ENCODE results near the gene C1QB. TPM values are rescaled to one million over a fixed set of nuclear protein-coding genes. Genes with fewer than 3 reads are reported as not detected.

C1QB gene
- total RNA-seq, 1 donor, result not detected

GRCh38 chr1:22628698-22629444, 24.2 kb upstream of the C1QB start:
- no peak for DNase-seq (ENCODE audit: low read depth)
- TF ChIP-seq CTCF (IDR thresholded peaks at IDR 0.05; ENCODE audit: insufficient read depth, low read length), result no peak
- no peak overlapping the region for H3K4me3 ChIP-seq (ENCODE audit: low read depth, low read length)

- DNase-seq (ENCODE audit: low read depth), result no peak
- no peak overlapping the region for H3K4me3 ChIP-seq (ENCODE audit: low read depth, low read length)
- TF ChIP-seq CTCF (IDR thresholded peaks at IDR 0.05; ENCODE audit: insufficient read depth, low read length), result no peak
These were observed 23.1 kb upstream of the C1QB start for GRCh38 chr1:22629886-22630285.

GRCh38 chr1:22633697-22634463, 19.2 kb upstream of the C1QB start:
- no peak overlapping the region for H3K4me3 ChIP-seq (ENCODE audit: low read depth, low read length)
- TF ChIP-seq CTCF (IDR thresholded peaks at IDR 0.05; ENCODE audit: insufficient read depth, low read length), result no peak
- DNase-seq (ENCODE audit: low read depth), result no peak

- DNase-seq (ENCODE audit: low read depth), result no peak
- no peak for TF ChIP-seq CTCF (IDR thresholded peaks at IDR 0.05; ENCODE audit: insufficient read depth, low read length)
- H3K4me3 ChIP-seq (ENCODE audit: low read depth, low read length), result no peak overlapping the region
These were observed 17.6 kb upstream of the C1QB start for GRCh38 chr1:22635436-22635835.

- no peak for TF ChIP-seq CTCF (IDR thresholded peaks at IDR 0.05; ENCODE audit: insufficient read depth, low read length)
- DNase-seq (ENCODE audit: low read depth), result no peak
- H3K4me3 ChIP-seq (ENCODE audit: low read depth, low read length), result no peak within 1 kb of the TSS
These were observed 16.7 kb upstream of the C1QB start, which contains the start of gene C1QA for GRCh38 chr1:22636353-22636752. Gene C1QA, plus strand, starts transcription at chr1:22636628. Its CDS starts 989 bp downstream, at chr1:22637617.

- H3K4me3 ChIP-seq (ENCODE audit: low read depth, low read length), result no peak overlapping the region
- no peak for TF ChIP-seq CTCF (IDR thresholded peaks at IDR 0.05; ENCODE audit: insufficient read depth, low read length)
- DNase-seq (ENCODE audit: low read depth), result no peak
These were observed 16.1 kb upstream of the C1QB start for GRCh38 chr1:22636927-22637326.
